HCT116 (cell line): ENCODE data around the gene ITIH3. TPM values are rescaled to one million over a fixed set of nuclear protein-coding genes. Genes with fewer than 3 reads are reported as not detected.

ENCODE experiments used
- ATAC-seq: fragments of 200-7000 bp; cut with Tn5 transposase; 2 replicates; pipeline ENCODE4 v1.9.1; 2020; ENCODE audit warnings: mild to moderate bottlenecking, moderate library complexity
- BruUV-seq: library from RNA; stranded (reverse); fragments of 400-500 nt; replicated peaks from 2 replicates; lab custom pipeline; 2021; lab: Mats Ljungman, UMichigan
- CTCF ChIA-PET: fragments of 300-600 bp; sonication (Branson Sonifier 250); formaldehyde crosslinking; loops from one replicate; lab custom pipeline; 2021; ENCODE audit warnings: antibody characterized with exemption; lab: Charles Lee
- POLR2A ChIA-PET: fragments of 300-600, 350-600 bp; sonication (Branson Sonifier 250); formaldehyde crosslinking; loops from one replicate; lab custom pipeline; 2021; ENCODE audit warnings: antibody characterized with exemption; lab: Charles Lee
- RAD21 ChIA-PET, 2 experiments: fragments of 300-600 bp; sonication (Branson Sonifier 250); formaldehyde crosslinking; loops; one replicate each; lab custom pipeline; 2023; ENCODE audit warnings: low total read pairs in 2 of 2; ENCODE audit not compliant: uncharacterized antibody in 2 of 2, unreplicated experiment in 2 of 2, low non-redundant PET in 1 of 2; lab: Charles Lee
- DNase-seq: peaks from one replicate; pipeline ENCODE4 v3.0.0-alpha.2; 2010; ENCODE audit warnings: low read depth, low spot score
- H2AFZ ChIP-seq: fragments of 200-600 bp; shearing (Covaris generic), sonication (generic); 2 replicates; pipeline ENCODE4 v1.6.1; 2017; ENCODE audit warnings: low read depth, mixed run types, mixed read lengths, antibody characterized with exemption, low read length; ENCODE audit not compliant: poor library complexity, severe bottlenecking
- H3K27ac ChIP-seq: 2 replicates; pipeline ENCODE4 v1.5.1; 2012; ENCODE audit warnings: low read depth, low read length
- H3K27me3 ChIP-seq: fragments of 200-600 bp; sonication (generic); 2 replicates; pipeline ENCODE4 v1.6.1; 2016; ENCODE audit warnings: mixed run types, low read length, mixed read lengths; ENCODE audit not compliant: insufficient read depth
- H3K36me3 ChIP-seq, 2 experiments: fragments of 200-500 bp in 1 of 2; fragments of 200-600 bp in 1 of 2; sonication (Bioruptor generic) in 1 of 2; sonication (generic) in 1 of 2; 2 replicates each; pipeline versions ENCODE4 v1.5.1 to v1.6.1; 2014 to 2016; ENCODE audit warnings: low read length in 2 of 2, inconsistent platforms in 1 of 2, mixed read lengths in 1 of 2, mixed run types in 1 of 2; ENCODE audit not compliant: insufficient read depth in 2 of 2, control insufficient read depth in 1 of 2
- H3K4me1 ChIP-seq, 2 experiments: fragments of 200-600 bp in 1 of 2; sonication (generic) in 1 of 2; 2 replicates each; pipeline versions ENCODE4 v1.5.1 to v1.6.1; 2012 to 2017; ENCODE audit warnings: low read length in 2 of 2, inconsistent platforms in 1 of 2, mild to moderate bottlenecking in 1 of 2, mixed read lengths in 1 of 2, mixed run types in 1 of 2, moderate library complexity in 1 of 2; ENCODE audit not compliant: insufficient read depth in 2 of 2, control insufficient read depth in 1 of 2
- H3K4me2 ChIP-seq: fragments of 200-600 bp; sonication (generic); 2 replicates; pipeline ENCODE4 v1.6.1; 2017; ENCODE audit warnings: mixed run types, low read length, mixed read lengths
- H3K4me3 ChIP-seq, 2 experiments: fragments of 200-600 bp in 1 of 2; sonication (generic) in 1 of 2; replicated peaks in 1 of 2; 2 replicates each; pipeline ENCODE4 v1.5.1; 2011 to 2016; ENCODE audit warnings: low read length in 2 of 2, control low read depth in 1 of 2, low read depth in 1 of 2, mild to moderate bottlenecking in 1 of 2, mixed read lengths in 1 of 2, mixed run types in 1 of 2
- H3K79me2 ChIP-seq: fragments of 200-600 bp; sonication (generic); 2 replicates; pipeline ENCODE4 v1.6.1; 2017; ENCODE audit warnings: mild to moderate bottlenecking, mixed run types, low read length, moderate library complexity, mixed read lengths; ENCODE audit not compliant: insufficient read depth
- H3K9ac ChIP-seq: fragments of 200-600 bp; sonication (generic); 2 replicates; pipeline ENCODE4 v1.6.1; 2016; ENCODE audit warnings: low read length, mixed read lengths
- H3K9me2 ChIP-seq: fragments of 200-600 bp; sonication (generic), shearing (Covaris generic); 2 replicates; pipeline ENCODE4 v1.6.1; 2017; ENCODE audit warnings: mixed run types, mild to moderate bottlenecking, moderate library complexity; ENCODE audit not compliant: insufficient read depth
- H3K9me3 ChIP-seq, 2 experiments: fragments of 200-500 bp in 1 of 2; fragments of 200-600 bp in 1 of 2; sonication (Bioruptor generic) in 1 of 2; sonication (generic) in 1 of 2; 2 replicates each; pipeline ENCODE4 v1.6.1; 2014 to 2017; ENCODE audit warnings: low read length in 2 of 2, mixed read lengths in 2 of 2, inconsistent platforms in 1 of 2, low read depth in 1 of 2, mild to moderate bottlenecking in 1 of 2, mixed run types in 1 of 2, moderate library complexity in 1 of 2; ENCODE audit not compliant: control insufficient read depth in 1 of 2, insufficient read depth in 1 of 2
- H4K20me1 ChIP-seq: fragments of 200-600 bp; sonication (generic), shearing (Covaris generic); 2 replicates; pipeline ENCODE4 v1.6.1; 2017; ENCODE audit warnings: mixed run types, mild to moderate bottlenecking, moderate library complexity; ENCODE audit not compliant: insufficient read depth
- ATF3 ChIP-seq: IDR thresholded peaks from 2 replicates; pipeline ENCODE4 v1.6.1; 2012
- CBX3 ChIP-seq: IDR thresholded peaks from 2 replicates; pipeline ENCODE4 v1.6.1; 2012; ENCODE audit warnings: low read depth
- CEBPB ChIP-seq: IDR thresholded peaks from 2 replicates; pipeline ENCODE4 v1.6.1; 2012; ENCODE audit warnings: low read depth
- CTCF ChIP-seq, 3 experiments: fragments of 200-600 bp in 1 of 3; sonication (generic) in 1 of 3; IDR thresholded peaks in 2 of 3; conservative IDR thresholded peaks in 1 of 3; 2 replicates each; pipeline ENCODE4 v1.5.1; 2012 to 2017; ENCODE audit warnings: low read depth in 2 of 3, low read length in 2 of 3, antibody characterized with exemption in 1 of 3, borderline replicate concordance in 1 of 3, control low read depth in 1 of 3, mild to moderate bottlenecking in 1 of 3, mixed read lengths in 1 of 3, mixed run types in 1 of 3, moderate library complexity in 1 of 3; ENCODE audit not compliant: insufficient read depth in 1 of 3
- RAD21 ChIP-seq: IDR thresholded peaks from 2 replicates; pipeline ENCODE4 v1.6.1; 2012; ENCODE audit warnings: low read depth, mild to moderate bottlenecking
- SRF ChIP-seq: IDR thresholded peaks from 2 replicates; pipeline ENCODE4 v1.6.1; 2012; ENCODE audit warnings: low read depth
- TCF7L2 ChIP-seq: IDR thresholded peaks from 2 replicates; pipeline ENCODE4 v1.7.0; 2011; ENCODE audit warnings: borderline replicate concordance, inconsistent platforms; ENCODE audit not compliant: insufficient read depth, insufficient read length; ENCODE audit errors: extremely low read depth
- ZNF274 ChIP-seq: fragments of 200-500 bp; sonication (Bioruptor generic); IDR thresholded peaks from 2 replicates; pipeline ENCODE4 v1.6.1; 2014; ENCODE audit warnings: mild to moderate bottlenecking, low read depth, low read length, inconsistent platforms
- intact Hi-C: fragments of 100-400 bp; cut with micrococcal nuclease; formaldehyde crosslinking; loops from 2 replicates; pipeline ENCODE4 v1.10.0; 2022
- total RNA-seq: library from RNA; stranded (reverse); gene quantifications from one replicate; pipeline ENCODE4 v1.2.1, GENCODE V29; 2021; ENCODE audit not compliant: unreplicated experiment

The ITIH3 gene
- total RNA-seq, 1 experiment from 2014 or later, result 0.44 TPM

- CTCF ChIA-PET, result no interaction called here
- TSS peak; percentile 57 for BruUV-seq
- ATAC-seq, result no peak
Measured at GRCh38 chr3:52769786-52770455, 24.7 kb upstream of the ITIH3 start.

More at GRCh38 chr3:52769786-52770455, 24.7 kb upstream of the ITIH3 start:
- ChIA-PET RAD21 (no interaction called here), POLR2A (no interaction called here)
- H3K4me3 ChIP-seq, result peak overlapping the region; percentile 69 to 78
- H3K27ac ChIP-seq, result no peak overlapping the region
- no peak for DNase-seq
- H3K36me3 ChIP-seq, result peaks cover 4 to 20% of the 10 kb centered on the region in 2 experiments; a peak in 2 of 4 replicates
- no peak for TF ChIP-seq ATF3
- TF ChIP-seq CEBPB, result no peak
- no peak for TF ChIP-seq ZNF274
- TF ChIP-seq SRF, result no peak
- no peak for TF ChIP-seq CBX3
- TF ChIP-seq CTCF (IDR thresholded peaks at IDR 0.05 in 2 of 3, conservative IDR thresholded peaks at IDR 0.05 in 1 of 3; ENCODE audit: borderline replicate concordance in 1 of 3, insufficient read depth in 1 of 3, low read depth in 2 of 3, low read length in 2 of 3), result no peak
- TF ChIP-seq RAD21, result no peak
- no peak for TF ChIP-seq TCF7L2
- no peaks in the 10 kb centered on the region for H4K20me1 ChIP-seq
- no peaks in the 10 kb centered on the region for H3K27me3 ChIP-seq
- peak overlapping the region; percentile 77 for H3K9ac ChIP-seq
- H3K9me3 ChIP-seq, result no peaks in the 10 kb centered on the region
- peaks cover 4 to 19% of the 10 kb centered on the region in 2 experiments; a peak in 3 of 4 replicates for H3K4me1 ChIP-seq
- no peaks in the 10 kb centered on the region for H3K9me2 ChIP-seq
- H3K4me2 ChIP-seq, result peak overlapping the region; percentile 81
- no peak overlapping the region for H2AFZ ChIP-seq
- H3K79me2 ChIP-seq, result peaks cover 21% of the 10 kb centered on the region
- intact Hi-C loops, result no loop called here
